ENCODE data around the gene RHEB. TPM values are rescaled to one million over a fixed set of nuclear protein-coding genes. Genes with fewer than 3 reads are reported as not detected.

The RHEB gene
- total and polyA plus RNA-seq, 2 of the 4 experiments (the other 2 are of a cell fraction), result 19.7 to 67.2 TPM

DNA sequence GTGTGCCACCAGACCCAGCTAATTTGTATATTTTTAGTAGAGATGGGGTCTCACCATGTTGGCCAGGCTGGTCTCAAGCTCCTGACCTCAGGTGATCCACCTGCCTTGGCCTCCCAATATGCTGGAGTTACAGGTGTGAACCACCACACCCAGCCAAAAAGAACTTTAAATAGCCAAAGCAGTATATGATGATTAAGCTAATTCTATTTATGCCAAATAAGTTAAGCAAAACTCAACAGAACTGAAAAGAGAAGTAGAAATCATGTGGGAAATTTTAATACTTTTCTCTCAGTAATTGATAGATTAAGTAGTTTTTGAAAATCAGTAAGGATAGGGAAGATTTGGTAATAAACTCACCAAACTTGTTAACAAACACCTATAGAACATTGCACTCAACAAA is 24.5 kb upstream of the RHEB start:
- CTCF ChIA-PET, result no interaction called here
- no peaks in the 10 kb centered on the region for H3K79me1 ChIP-seq (ENCODE audit: low read depth in 1 of 2, low read length in 2 of 2)
- no peaks in the 10 kb centered on the region for H3K36me3 ChIP-seq (ENCODE audit: control insufficient read depth, insufficient read depth, low read length)
- no peak overlapping the region for H3K4ac ChIP-seq (ENCODE audit: low read depth, low read length)
- in situ Hi-C loops (cut with MboI; ENCODE audit: low sequenced_read_pairs) (no loop called here), dilution Hi-C loops (cut with HindIII; ENCODE audit: low sequenced_read_pairs, unreplicated experiment) (no loop called here), intact Hi-C loops (cut with micrococcal nuclease) (no loop called here)
- H4K8ac ChIP-seq (ENCODE audit: low read depth in 2 of 2, low read length in 2 of 2), result no peak overlapping the region
- no peaks in the 10 kb centered on the region for H3K9me3 ChIP-seq (ENCODE audit: control insufficient read depth, insufficient read depth, low read length)
- no peak overlapping the region for H3K27ac ChIP-seq (ENCODE audit: insufficient read depth, low read length)
- H3K9ac ChIP-seq (ENCODE audit: low read depth, low read length), result no peak overlapping the region
- no peak overlapping the region for H2BK15ac ChIP-seq (ENCODE audit: low read depth, low read length)
- no peak overlapping the region for H3K56ac ChIP-seq (ENCODE audit: extremely low read depth, insufficient read depth, low read length)
- no peak overlapping the region for H3K18ac ChIP-seq (ENCODE audit: low read depth, low read length)
- ATAC-seq (ENCODE audit: low read depth) (no peak), DNase-seq (no peak)
- TF ChIP-seq MAZ (IDR thresholded peaks at IDR 0.05; ENCODE audit: borderline replicate concordance, low read depth, low read length) (no peak), BHLHE40 (IDR thresholded peaks at IDR 0.05; ENCODE audit: low read depth, low read length) (no peak), RCOR1 (IDR thresholded peaks at IDR 0.05; ENCODE audit: insufficient replicate concordance, low read length) (no peak), NFE2L2 (IDR thresholded peaks at IDR 0.05; ENCODE audit: low read depth, low read length) (no peak), MXI1 (IDR thresholded peaks at IDR 0.05; ENCODE audit: borderline replicate concordance, low read depth, low read length) (no peak), CHD1 (IDR thresholded peaks at IDR 0.05; ENCODE audit: low read depth, low read length) (no peak), RFX5 (IDR thresholded peaks at IDR 0.05; ENCODE audit: low read depth, low read length) (no peak), RAD21 (IDR thresholded peaks at IDR 0.05; ENCODE audit: low read length) (no peak)
- TF ChIP-seq, protein P1, sequence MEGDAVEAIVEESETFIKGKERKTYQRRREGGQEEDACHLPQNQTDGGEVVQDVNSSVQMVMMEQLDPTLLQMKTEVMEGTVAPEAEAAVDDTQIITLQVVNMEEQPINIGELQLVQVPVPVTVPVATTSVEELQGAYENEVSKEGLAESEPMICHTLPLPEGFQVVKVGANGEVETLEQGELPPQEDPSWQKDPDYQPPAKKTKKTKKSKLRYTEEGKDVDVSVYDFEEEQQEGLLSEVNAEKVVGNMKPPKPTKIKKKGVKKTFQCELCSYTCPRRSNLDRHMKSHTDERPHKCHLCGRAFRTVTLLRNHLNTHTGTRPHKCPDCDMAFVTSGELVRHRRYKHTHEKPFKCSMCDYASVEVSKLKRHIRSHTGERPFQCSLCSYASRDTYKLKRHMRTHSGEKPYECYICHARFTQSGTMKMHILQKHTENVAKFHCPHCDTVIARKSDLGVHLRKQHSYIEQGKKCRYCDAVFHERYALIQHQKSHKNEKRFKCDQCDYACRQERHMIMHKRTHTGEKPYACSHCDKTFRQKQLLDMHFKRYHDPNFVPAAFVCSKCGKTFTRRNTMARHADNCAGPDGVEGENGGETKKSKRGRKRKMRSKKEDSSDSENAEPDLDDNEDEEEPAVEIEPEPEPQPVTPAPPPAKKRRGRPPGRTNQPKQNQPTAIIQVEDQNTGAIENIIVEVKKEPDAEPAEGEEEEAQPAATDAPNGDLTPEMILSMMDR (conservative IDR thresholded peaks at IDR 0.05; ENCODE audit: low read depth, low read length), result no peak
- H4K91ac ChIP-seq (ENCODE audit: insufficient read depth, low read depth, low read length), result no peak overlapping the region
- H3K9me1 ChIP-seq (ENCODE audit: insufficient read depth, low read length), result no peaks in the 10 kb centered on the region
- POLR2A ChIA-PET (ENCODE audit: unreplicated experiment), result no interaction called here
- H3K27me3 ChIP-seq (ENCODE audit: control insufficient read depth, insufficient read depth, low read length), result peaks cover 14% of the 10 kb centered on the region
- no peak overlapping the region for H3K14ac ChIP-seq (replicated peaks; ENCODE audit: low read depth, low read length)
- H3K4me1 ChIP-seq (ENCODE audit: control insufficient read depth, insufficient read depth, low read length), result no peaks in the 10 kb centered on the region
- H2AK5ac ChIP-seq (ENCODE audit: low read depth, low read length), result no peak overlapping the region
- no peak overlapping the region for H2AFZ ChIP-seq (replicated peaks; ENCODE audit: low read length, poor library complexity)
- no peak overlapping the region for H3K23ac ChIP-seq (ENCODE audit: low read depth, low read length)
- H2BK20ac ChIP-seq (ENCODE audit: low read depth, low read length), result no peak overlapping the region
- no peak overlapping the region for H2BK5ac ChIP-seq (ENCODE audit: low read depth, low read length, poor library complexity, severe bottlenecking)
- no peak overlapping the region for H4K5ac ChIP-seq (ENCODE audit: low read depth, low read length)
- H3K4me2 ChIP-seq (ENCODE audit: low read depth, low read length), result no peak overlapping the region
- H4K20me1 ChIP-seq (ENCODE audit: insufficient read depth, low read length), result no peaks in the 10 kb centered on the region
- H2BK120ac ChIP-seq (ENCODE audit: low read depth, low read length), result no peak overlapping the region
- BruUV-seq (replicated peaks), result no TSS peak
- H3K4me3 ChIP-seq (ENCODE audit: insufficient read depth, low read depth, low read length), result no peak overlapping the region
- H2AK9ac ChIP-seq (replicated peaks; ENCODE audit: low read depth, low read length, poor library complexity), result no peak overlapping the region
